GM10266 (cell line): ENCODE data around the gene CASP8AP2.
"Not testable (repeated sequence)": the region's sequence is repeated elsewhere in the genome, so short reads cannot be mapped to it uniquely, and the experiment has no call there.

ENCODE experiments used
- DNase-seq: peaks from one replicate; pipeline ENCODE4 v3.0.0; 2012; ENCODE audit errors: extremely low spot score
- TF ChIP-seq, protein P1 (sequence below): IDR thresholded peaks from 2 replicates; pipeline ENCODE4 v1.5.1; 2012; ENCODE audit warnings: mild to moderate bottlenecking, low read depth; ENCODE audit not compliant: control insufficient read depth, insufficient read depth; ENCODE audit errors: missing control alignments

Gene CASP8AP2

GRCh38 chr6:89888871-89889270, 59.2 kb downstream of the CASP8AP2 start:
- no peak for DNase-seq
- TF ChIP-seq, protein P1, sequence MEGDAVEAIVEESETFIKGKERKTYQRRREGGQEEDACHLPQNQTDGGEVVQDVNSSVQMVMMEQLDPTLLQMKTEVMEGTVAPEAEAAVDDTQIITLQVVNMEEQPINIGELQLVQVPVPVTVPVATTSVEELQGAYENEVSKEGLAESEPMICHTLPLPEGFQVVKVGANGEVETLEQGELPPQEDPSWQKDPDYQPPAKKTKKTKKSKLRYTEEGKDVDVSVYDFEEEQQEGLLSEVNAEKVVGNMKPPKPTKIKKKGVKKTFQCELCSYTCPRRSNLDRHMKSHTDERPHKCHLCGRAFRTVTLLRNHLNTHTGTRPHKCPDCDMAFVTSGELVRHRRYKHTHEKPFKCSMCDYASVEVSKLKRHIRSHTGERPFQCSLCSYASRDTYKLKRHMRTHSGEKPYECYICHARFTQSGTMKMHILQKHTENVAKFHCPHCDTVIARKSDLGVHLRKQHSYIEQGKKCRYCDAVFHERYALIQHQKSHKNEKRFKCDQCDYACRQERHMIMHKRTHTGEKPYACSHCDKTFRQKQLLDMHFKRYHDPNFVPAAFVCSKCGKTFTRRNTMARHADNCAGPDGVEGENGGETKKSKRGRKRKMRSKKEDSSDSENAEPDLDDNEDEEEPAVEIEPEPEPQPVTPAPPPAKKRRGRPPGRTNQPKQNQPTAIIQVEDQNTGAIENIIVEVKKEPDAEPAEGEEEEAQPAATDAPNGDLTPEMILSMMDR: no peak

DNA sequence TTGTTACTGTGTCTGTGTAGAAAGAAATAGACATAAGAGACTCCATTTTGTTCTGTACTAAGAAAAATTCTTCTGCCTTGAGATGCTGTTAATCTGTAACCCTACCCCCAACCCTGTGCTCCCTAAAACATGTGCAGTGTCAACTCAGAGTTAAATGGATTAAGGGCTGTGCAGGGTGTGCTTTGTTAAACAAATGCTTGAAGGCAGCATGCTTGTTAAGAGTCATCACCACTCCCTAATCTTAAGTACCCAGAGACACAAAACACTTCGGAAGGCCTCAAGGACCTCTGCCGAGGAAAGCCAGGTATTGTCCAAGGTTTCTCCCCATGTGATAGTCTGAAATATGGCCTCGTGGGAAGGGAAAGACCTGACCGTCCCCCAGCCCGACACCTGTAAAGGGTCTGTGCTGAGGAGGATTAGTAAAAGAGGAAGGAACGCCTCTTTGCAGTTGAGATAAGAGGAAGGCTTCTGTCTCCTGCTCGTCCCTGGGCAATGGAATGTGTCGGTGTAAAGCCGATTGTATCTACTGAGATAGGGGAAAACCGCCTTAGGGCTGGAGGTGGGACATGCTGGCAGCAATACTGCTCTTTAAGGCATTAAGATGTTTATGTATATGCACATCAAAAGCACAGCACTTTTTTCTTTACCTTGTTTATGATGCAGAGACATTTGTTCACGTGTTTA, 61.3 kb downstream of the CASP8AP2 start:
- not testable (repeated sequence) for DNase-seq

DNA sequence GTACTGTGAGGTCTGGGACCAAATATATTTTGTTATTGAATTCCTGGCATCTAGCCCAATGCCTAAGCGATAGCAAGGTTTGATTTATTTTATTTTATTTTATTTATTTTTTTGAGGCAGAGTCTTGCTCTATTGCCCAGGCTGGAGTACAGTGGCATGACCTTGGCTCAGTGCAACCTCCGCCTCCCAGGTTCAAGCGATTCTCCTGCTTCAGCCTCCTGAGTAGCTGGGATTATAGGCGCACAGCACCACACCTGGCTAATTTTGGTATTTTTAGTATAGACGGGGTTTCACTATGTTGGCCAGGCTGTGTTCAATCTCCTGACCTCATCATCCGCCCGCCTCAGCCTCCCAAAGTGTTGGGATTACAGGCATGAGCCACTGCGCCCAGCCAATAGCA, 62.9 kb downstream of the CASP8AP2 start:
- not testable (repeated sequence) for DNase-seq

GRCh38 chr6:89894169-89894568, 64.5 kb downstream of the CASP8AP2 start, which contains the start of gene GJA10:
GJA10 (plus strand) TSS chr6:89894469; CDS start chr6:89894469, 0 bp downstream.
- DNase-seq: no peak
- TF ChIP-seq, protein P1: no peak

DNA sequence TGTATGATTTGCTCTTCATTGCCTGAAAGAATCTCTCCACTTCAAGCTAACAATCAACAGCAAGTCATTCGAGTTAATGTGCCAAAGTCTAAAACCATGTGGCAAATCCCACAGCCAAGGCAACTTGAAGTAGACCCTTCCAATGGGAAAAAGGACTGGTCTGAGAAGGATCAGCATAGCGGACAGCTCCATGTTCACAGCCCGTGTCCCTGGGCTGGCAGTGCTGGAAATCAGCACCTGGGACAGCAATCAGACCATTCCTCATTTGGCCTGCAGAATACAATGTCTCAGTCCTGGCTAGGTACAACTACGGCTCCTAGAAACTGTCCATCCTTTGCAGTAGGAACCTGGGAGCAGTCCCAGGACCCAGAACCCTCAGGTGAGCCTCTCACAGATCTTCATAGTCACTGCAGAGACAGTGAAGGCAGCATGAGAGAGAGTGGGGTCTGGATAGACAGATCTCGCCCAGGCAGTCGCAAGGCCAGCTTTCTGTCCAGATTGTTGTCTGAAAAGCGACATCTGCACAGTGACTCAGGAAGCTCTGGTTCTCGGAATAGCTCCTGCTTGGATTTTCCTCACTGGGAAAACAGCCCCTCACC, 65.7 kb downstream of the CASP8AP2 start:
- TF ChIP-seq, protein P1: no peak
- DNase-seq: no peak

- DNase-seq: not testable (repeated sequence)
Observed at GRCh38 chr6:89910001-89910901, 80.6 kb downstream of the CASP8AP2 start.

GRCh38 chr6:89910902-89911240, 81.2 kb downstream of the CASP8AP2 start:
- TF ChIP-seq, protein P1: no peak
- DNase-seq: no peak

GRCh38 chr6:89916136-89916920, 86.6 kb downstream of the CASP8AP2 start:
- TF ChIP-seq, protein P1: no peak
- DNase-seq: no peak
